HEK293 (cell line): ENCODE data around the gene MYO5C.

Experiments used
- CTCF ChIA-PET: fragments of 350-600 bp; formaldehyde crosslinking; extraction: SDS; loops from one replicate; lab custom pipeline; 2021; ENCODE audit warnings: antibody characterized with exemption; lab: Yijun Ruan, JAX
- POLR2A ChIA-PET: fragments of 300-600 bp; formaldehyde crosslinking; extraction: SDS; loops from one replicate; lab custom pipeline; 2020; ENCODE audit warnings: antibody characterized with exemption, inconsistent platforms; lab: Yijun Ruan, JAX
- H3K27ac ChIP-seq: fragments of 200-500 bp; sonication (Bioruptor generic); 2 replicates; pipeline ENCODE4 v1.5.1; 2014; ENCODE audit warnings: low read depth, low read length, control low read depth, inconsistent platforms; ENCODE audit errors: extremely low read depth
- H3K36me3 ChIP-seq, 2 experiments: fragments of 200-500 bp in 1 of 2; sonication (Bioruptor generic) in 1 of 2; 1 replicate in 1 of 2; 2 replicates in 1 of 2; pipeline ENCODE4 v1.5.1; 2014 to 2017; ENCODE audit warnings: inconsistent platforms in 2 of 2, low read length in 2 of 2; ENCODE audit not compliant: control insufficient read depth in 2 of 2, insufficient read depth in 1 of 2
- H3K4me1 ChIP-seq: fragments of 200-500 bp; sonication (Bioruptor generic); 2 replicates; pipeline ENCODE4 v1.5.1; 2014; ENCODE audit warnings: mild to moderate bottlenecking, low read length, inconsistent platforms; ENCODE audit not compliant: control insufficient read depth, insufficient read depth
- H3K4me3 ChIP-seq: 2 replicates; pipeline ENCODE4 v1.5.1; 2011; ENCODE audit warnings: low read depth, mild to moderate bottlenecking, control low read depth, low read length, moderate library complexity
- H3K9me3 ChIP-seq: fragments of 200-500 bp; sonication (Bioruptor generic); 2 replicates; pipeline ENCODE4 v1.5.1; 2014; ENCODE audit warnings: low read depth, low read length, inconsistent platforms; ENCODE audit not compliant: control insufficient read depth, insufficient read depth
- CTCF ChIP-seq: fragments of 450-650 bp; formaldehyde crosslinking; IDR thresholded peaks from 2 replicates; pipeline ENCODE4 v1.5.1; 2016; ENCODE audit warnings: missing biosample characterization, missing genetic modification characterization
- GLI2 ChIP-seq: fragments of 450-650 bp; formaldehyde crosslinking; IDR thresholded peaks from 2 replicates; pipeline ENCODE4; 2017; ENCODE audit warnings: missing biosample characterization, missing genetic modification characterization, low read depth, borderline replicate concordance
- INSM2 ChIP-seq: fragments of 450-650 bp; formaldehyde crosslinking; IDR thresholded peaks from 2 replicates; pipeline ENCODE4 v1.5.1; 2016; ENCODE audit warnings: missing biosample characterization, missing genetic modification characterization
- OSR2 ChIP-seq: fragments of 450-650 bp; formaldehyde crosslinking; IDR thresholded peaks from 2 replicates; pipeline ENCODE4 v1.5.1; 2016; ENCODE audit warnings: missing biosample characterization, missing genetic modification characterization
- PRDM2 ChIP-seq: fragments of 450-650 bp; formaldehyde crosslinking; IDR thresholded peaks from 2 replicates; pipeline ENCODE4 v1.5.1; 2016; ENCODE audit warnings: missing biosample characterization, missing genetic modification characterization, borderline replicate concordance
- ZNF16 ChIP-seq: fragments of 450-650 bp; formaldehyde crosslinking; IDR thresholded peaks from 2 replicates; pipeline ENCODE4 v1.5.1; 2016; ENCODE audit warnings: low read depth, missing biosample characterization, missing genetic modification characterization
- ZNF558 ChIP-seq: fragments of 450-650 bp; formaldehyde crosslinking; IDR thresholded peaks from 2 replicates; pipeline ENCODE4 v1.5.1; 2016; ENCODE audit warnings: missing biosample characterization, missing genetic modification characterization
- ZNF560 ChIP-seq: fragments of 450-650 bp; formaldehyde crosslinking; IDR thresholded peaks from 2 replicates; pipeline ENCODE4 v1.5.1; 2017; ENCODE audit warnings: missing biosample characterization, missing genetic modification characterization, borderline replicate concordance
- ZNF654 ChIP-seq: fragments of 450-650 bp; formaldehyde crosslinking; IDR thresholded peaks from 2 replicates; pipeline ENCODE4 v1.5.1; 2016; ENCODE audit warnings: low read depth, missing biosample characterization, missing genetic modification characterization
- ZNF76 ChIP-seq: fragments of 450-650 bp; formaldehyde crosslinking; IDR thresholded peaks from 2 replicates; pipeline ENCODE4; 2016; ENCODE audit warnings: low read depth, missing biosample characterization, missing genetic modification characterization, borderline replicate concordance
- TF ChIP-seq, protein P1 (sequence below): fragments of 450-650 bp; formaldehyde crosslinking; optimal IDR thresholded peaks from 2 replicates; pipeline ENCODE3; 2016; ENCODE audit warnings: missing biosample characterization, mild to moderate bottlenecking, missing genetic modification characterization
- TF ChIP-seq, protein P2 (sequence below): fragments of 450-650 bp; formaldehyde crosslinking; conservative IDR thresholded peaks from 2 replicates; pipeline ENCODE4 v1.5.1; 2016; ENCODE audit warnings: low read depth, missing biosample characterization, missing genetic modification characterization

Gene MYO5C

GRCh38 chr15:52213206-52213605, 82.4 kb downstream of the MYO5C start (continued):
- TF ChIP-seq PRDM2 (tag by site-specific recombination) (no peak), ZNF16 (tag by site-specific recombination) (no peak), ZNF560 (no peak), ZNF76 (no peak), ZNF558 (tag by site-specific recombination) (no peak), ZNF654 (tag by site-specific recombination) (no peak), OSR2 (tag by site-specific recombination) (no peak)
- TF ChIP-seq, protein P1, sequence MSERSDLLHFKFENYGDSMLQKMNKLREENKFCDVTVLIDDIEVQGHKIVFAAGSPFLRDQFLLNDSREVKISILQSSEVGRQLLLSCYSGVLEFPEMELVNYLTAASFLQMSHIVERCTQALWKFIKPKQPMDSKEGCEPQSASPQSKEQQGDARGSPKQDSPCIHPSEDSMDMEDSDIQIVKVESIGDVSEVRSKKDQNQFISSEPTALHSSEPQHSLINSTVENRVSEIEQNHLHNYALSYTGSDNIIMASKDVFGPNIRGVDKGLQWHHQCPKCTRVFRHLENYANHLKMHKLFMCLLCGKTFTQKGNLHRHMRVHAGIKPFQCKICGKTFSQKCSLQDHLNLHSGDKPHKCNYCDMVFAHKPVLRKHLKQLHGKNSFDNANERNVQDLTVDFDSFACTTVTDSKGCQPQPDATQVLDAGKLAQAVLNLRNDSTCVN (tag by site-specific recombination) = no peak

DNA sequence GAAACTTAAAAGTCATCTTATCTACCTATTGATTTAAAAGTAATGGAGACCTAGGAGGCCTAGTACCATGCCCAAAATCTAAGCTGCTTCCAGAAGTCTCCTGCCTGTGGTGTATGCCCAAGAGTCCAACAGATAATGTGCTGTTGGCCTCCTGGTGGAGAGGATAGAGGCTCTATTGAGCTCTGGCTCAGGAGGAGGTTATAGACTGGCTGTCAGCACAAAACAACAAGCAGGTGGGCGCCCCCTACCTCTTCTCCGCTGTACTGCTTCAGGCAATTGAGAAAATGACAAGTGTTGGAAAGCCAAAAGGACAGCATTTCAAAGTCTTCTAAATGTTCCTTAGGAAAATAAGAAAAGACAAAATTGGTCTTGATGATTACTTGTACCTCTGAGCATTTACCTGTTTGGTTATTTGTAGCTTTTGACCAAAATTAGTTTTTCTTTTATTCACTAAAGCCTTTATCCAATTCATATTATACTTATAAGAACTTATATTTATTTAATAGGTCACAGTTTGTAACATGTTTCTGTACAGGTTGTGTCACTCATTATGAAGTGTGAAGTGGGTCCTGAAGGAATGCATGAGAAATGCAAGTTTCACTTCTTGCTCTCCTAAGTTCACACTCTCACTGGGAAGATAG, 87.2 kb downstream of the MYO5C start:
- CTCF ChIA-PET = interaction anchor here (0.6 to 2.2 kb wide), 29 partner anchors 9 to 468 kb away, joined by 3 to 15 read pairs (median 3); no protein-coding TSS in a partner anchor

GRCh38 chr15:52207191-52207590, 88.4 kb downstream of the MYO5C start:
- Histone ChIP-seq H3K27ac (no peak overlapping the region), H3K4me1 (no peaks in the 10 kb centered on the region), H3K9me3 (no peaks in the 10 kb centered on the region), H3K4me3 (no peak overlapping the region), H3K36me3 (peaks cover 8 to 54% of the 10 kb centered on the region in 2 experiments)
- TF ChIP-seq, protein P2, sequence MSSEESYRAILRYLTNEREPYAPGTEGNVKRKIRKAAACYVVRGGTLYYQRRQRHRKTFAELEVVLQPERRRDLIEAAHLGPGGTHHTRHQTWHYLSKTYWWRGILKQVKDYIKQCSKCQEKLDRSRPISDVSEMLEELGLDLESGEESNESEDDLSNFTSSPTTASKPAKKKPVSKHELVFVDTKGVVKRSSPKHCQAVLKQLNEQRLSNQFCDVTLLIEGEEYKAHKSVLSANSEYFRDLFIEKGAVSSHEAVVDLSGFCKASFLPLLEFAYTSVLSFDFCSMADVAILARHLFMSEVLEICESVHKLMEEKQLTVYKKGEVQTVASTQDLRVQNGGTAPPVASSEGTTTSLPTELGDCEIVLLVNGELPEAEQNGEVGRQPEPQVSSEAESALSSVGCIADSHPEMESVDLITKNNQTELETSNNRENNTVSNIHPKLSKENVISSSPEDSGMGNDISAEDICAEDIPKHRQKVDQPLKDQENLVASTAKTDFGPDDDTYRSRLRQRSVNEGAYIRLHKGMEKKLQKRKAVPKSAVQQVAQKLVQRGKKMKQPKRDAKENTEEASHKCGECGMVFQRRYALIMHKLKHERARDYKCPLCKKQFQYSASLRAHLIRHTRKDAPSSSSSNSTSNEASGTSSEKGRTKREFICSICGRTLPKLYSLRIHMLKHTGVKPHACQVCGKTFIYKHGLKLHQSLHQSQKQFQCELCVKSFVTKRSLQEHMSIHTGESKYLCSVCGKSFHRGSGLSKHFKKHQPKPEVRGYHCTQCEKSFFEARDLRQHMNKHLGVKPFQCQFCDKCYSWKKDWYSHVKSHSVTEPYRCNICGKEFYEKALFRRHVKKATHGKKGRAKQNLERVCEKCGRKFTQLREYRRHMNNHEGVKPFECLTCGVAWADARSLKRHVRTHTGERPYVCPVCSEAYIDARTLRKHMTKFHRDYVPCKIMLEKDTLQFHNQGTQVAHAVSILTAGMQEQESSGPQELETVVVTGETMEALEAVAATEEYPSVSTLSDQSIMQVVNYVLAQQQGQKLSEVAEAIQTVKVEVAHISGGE = no peak
- no peak for TF ChIP-seq INSM2 (tag by site-specific recombination)
- POLR2A ChIA-PET = no interaction called here
- CTCF ChIA-PET = interaction anchor here (0.7 to 2.2 kb wide), 4 partner anchors 10 to 387 kb away, joined by 3 to 15 read pairs (median 8); no protein-coding TSS in a partner anchor

More for the DNA sequence above, 87.2 kb downstream of the MYO5C start:
- H3K27ac ChIP-seq = no peak overlapping the region
- H3K4me1 ChIP-seq = no peaks in the 10 kb centered on the region
- H3K9me3 ChIP-seq = no peaks in the 10 kb centered on the region
- TF ChIP-seq GLI2 (tag by site-specific recombination) = no peak
- TF ChIP-seq ZNF654 (tag by site-specific recombination) = peak; percentile 9; the same call in 1 of the 2 replicates
- peak; percentile 57; the same call in 1 of the 2 replicates for TF ChIP-seq CTCF
- TF ChIP-seq, all 188 proteins: peak for 2
- POLR2A ChIA-PET = no interaction called here
- Histone ChIP-seq H3K4me3 (no peak overlapping the region), H3K36me3 (peaks cover 7 to 66% of the 10 kb centered on the region in 2 experiments)
